ENCODE results near the gene TOP3A. TPM values are rescaled to one million over a fixed set of nuclear protein-coding genes. Genes with fewer than 3 reads are reported as not detected.

The TOP3A gene
- total and polyA plus RNA-seq, 2 of the 13 experiments (the other 11 are each of a cell fraction or from before 2014, with no cell fraction given): 16.9 to 36.8 TPM

DNA sequence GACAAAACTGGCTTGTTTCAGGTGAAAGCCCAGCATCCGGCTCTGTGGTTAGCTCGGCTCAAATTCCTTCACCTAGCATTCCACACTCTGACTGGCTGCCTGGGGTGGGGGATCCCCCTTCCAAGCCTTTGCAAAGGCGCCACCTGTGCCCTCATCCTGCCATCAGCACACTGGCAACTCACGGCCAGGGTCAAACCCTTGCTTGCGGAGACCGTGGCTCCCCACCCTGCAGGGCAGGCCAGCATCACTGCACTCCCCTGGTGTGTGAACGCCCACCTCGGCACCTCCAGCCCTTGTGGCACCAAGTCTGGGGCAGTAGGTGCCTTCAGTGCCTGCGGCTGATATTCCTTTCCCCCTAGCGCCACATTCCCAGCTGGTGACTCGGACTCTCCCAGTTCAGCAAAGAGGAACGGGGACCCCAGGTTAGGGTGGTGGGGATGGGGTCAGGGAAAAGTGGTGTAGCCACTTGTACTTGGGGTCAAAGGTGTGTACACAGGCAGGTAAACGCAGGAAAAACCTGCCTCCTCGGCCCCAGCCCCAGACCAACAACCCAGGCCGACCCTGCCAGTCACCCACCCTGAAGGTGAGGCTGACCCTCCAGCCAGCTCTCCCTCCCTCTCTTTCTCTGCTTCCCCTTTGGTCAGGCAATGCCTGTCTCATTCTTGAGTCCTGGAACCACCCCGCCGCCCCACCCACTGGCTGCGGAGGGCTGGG is 57.4 kb downstream of the TOP3A start (continued):
- TF ChIP-seq RELA (CRISPR knock-in tag; IDR thresholded peaks at IDR 0.05) (no peak), ZNF768 (CRISPR knock-in tag; IDR thresholded peaks at IDR 0.05) (no peak), ZNF44 (CRISPR knock-in tag; IDR thresholded peaks at IDR 0.05) (no peak), ZBTB7A (CRISPR knock-in tag; IDR thresholded peaks at IDR 0.05) (no peak), SIN3B (IDR thresholded peaks at IDR 0.05; ENCODE audit: low read length) (no peak), CAMTA2 (CRISPR knock-in tag; IDR thresholded peaks at IDR 0.05; ENCODE audit: borderline replicate concordance) (no peak), MIXL1 (CRISPR knock-in tag; IDR thresholded peaks at IDR 0.05) (no peak), KDM2A (CRISPR knock-in tag; IDR thresholded peaks at IDR 0.05; ENCODE audit: borderline replicate concordance, low read depth) (0 out of 2 replicates have a peak, but pooled peaks have one; percentile 8), ZNF567 (CRISPR knock-in tag; IDR thresholded peaks at IDR 0.05; ENCODE audit: borderline replicate concordance) (no peak), ZNF577 (CRISPR knock-in tag; IDR thresholded peaks at IDR 0.05; ENCODE audit: borderline replicate concordance, low read depth) (no peak), HNRNPL (IDR thresholded peaks at IDR 0.05; ENCODE audit: low read depth, low read length) (0 out of 2 replicates have a peak, but pooled peaks have one; percentile 60), ARHGAP35 (CRISPR knock-in tag; IDR thresholded peaks at IDR 0.05; ENCODE audit: borderline replicate concordance) (no peak)
- TF ChIP-seq, protein P1, sequence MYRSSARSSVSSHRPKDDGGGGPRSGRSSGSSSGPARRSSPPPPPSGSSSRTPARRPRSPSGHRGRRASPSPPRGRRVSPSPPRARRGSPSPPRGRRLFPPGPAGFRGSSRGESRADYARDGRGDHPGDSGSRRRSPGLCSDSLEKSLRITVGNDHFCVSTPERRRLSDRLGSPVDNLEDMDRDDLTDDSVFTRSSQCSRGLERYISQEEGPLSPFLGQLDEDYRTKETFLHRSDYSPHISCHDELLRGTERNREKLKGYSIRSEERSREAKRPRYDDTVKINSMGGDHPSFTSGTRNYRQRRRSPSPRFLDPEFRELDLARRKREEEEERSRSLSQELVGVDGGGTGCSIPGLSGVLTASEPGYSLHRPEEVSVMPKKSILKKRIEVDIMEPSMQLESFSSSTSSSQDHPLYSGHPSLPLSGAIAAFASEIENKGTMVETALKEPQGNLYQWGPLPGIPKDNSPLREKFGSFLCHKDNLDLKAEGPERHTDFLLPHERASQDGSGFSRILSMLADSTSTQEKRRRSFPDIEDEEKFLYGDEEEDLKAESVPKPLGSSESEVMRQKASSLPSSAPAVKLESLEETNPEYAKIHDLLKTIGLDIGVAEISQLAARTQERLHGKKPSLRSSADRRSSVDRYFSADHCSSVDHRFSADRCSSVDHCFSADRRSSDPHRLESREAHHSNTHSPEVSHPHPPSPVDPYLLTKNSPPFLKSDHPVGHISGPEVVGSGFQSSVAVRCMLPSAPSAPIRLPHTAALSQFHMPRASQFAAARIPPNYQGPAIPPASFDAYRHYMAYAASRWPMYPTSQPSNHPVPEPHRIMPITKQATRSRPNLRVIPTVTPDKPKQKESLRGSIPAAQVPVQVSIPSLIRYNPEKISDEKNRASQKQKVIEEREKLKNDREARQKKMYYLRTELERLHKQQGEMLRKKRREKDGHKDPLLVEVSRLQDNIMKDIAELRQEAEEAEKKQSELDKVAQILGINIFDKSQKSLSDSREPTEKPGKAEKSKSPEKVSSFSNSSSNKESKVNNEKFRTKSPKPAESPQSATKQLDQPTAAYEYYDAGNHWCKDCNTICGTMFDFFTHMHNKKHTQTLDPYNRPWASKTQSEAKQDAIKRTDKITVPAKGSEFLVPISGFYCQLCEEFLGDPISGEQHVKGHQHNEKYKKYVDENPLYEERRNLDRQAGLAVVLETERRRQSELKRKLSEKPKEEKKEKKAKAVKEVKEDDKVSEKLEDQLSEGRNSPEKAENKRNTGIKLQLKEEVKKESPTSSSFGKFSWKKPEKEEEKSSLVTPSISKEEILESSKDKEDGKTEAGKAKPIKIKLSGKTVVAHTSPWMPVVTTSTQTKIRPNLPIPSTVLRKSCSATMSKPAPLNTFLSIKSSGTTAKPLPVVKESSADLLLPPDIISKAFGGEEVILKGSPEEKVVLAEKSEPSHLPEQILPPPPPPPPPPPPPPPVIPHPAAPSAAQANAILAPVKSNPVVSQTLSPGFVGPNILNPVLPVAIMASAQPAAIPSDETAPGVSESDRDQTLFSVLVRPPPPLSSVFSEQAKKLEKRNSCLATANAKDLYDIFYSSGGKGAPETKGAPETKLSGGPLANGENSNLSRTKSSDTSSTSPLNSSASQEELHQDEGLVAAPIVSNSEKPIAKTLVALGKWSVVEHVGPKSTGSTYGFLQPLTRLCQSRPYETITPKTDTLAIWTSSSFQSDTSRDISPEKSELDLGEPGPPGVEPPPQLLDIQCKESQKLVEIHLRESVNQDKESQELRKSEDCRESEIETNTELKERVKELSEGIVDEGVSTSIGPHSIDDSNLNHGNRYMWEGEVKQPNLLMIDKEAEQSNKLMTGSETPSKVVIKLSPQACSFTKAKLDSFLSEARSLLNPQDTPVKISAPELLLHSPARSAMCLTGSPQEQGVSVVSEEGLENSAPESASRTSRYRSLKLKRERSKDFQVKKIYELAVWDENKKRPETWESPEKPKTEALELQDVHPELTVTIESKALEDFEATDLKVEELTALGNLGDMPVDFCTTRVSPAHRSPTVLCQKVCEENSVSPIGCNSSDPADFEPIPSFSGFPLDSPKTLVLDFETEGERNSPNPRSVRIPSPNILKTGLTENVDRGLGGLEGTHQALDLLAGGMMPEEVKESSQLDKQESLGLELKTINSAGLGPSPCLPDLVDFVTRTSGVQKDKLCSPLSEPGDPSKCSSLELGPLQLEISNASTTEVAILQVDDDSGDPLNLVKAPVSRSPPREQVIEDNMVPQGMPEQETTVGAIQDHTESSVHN (CRISPR knock-in tag; IDR thresholded peaks at IDR 0.05): no peak
- TF ChIP-seq, protein P2, sequence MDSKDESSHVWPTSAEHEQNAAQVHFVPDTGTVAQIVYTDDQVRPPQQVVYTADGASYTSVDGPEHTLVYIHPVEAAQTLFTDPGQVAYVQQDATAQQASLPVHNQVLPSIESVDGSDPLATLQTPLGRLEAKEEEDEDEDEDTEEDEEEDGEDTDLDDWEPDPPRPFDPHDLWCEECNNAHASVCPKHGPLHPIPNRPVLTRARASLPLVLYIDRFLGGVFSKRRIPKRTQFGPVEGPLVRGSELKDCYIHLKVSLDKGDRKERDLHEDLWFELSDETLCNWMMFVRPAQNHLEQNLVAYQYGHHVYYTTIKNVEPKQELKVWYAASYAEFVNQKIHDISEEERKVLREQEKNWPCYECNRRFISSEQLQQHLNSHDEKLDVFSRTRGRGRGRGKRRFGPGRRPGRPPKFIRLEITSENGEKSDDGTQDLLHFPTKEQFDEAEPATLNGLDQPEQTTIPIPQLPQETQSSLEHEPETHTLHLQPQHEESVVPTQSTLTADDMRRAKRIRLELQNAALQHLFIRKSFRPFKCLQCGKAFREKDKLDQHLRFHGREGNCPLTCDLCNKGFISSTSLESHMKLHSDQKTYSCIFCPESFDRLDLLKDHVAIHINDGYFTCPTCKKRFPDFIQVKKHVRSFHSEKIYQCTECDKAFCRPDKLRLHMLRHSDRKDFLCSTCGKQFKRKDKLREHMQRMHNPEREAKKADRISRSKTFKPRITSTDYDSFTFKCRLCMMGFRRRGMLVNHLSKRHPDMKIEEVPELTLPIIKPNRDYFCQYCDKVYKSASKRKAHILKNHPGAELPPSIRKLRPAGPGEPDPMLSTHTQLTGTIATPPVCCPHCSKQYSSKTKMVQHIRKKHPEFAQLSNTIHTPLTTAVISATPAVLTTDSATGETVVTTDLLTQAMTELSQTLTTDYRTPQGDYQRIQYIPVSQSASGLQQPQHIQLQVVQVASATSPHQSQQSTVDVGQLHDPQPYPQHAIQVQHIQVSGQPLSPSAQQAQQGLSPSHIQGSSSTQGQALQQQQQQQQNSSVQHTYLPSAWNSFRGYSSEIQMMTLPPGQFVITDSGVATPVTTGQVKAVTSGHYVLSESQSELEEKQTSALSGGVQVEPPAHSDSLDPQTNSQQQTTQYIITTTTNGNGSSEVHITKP (CRISPR knock-in tag; IDR thresholded peaks at IDR 0.05; ENCODE audit: low read depth): no peak
- TF ChIP-seq, protein P3, sequence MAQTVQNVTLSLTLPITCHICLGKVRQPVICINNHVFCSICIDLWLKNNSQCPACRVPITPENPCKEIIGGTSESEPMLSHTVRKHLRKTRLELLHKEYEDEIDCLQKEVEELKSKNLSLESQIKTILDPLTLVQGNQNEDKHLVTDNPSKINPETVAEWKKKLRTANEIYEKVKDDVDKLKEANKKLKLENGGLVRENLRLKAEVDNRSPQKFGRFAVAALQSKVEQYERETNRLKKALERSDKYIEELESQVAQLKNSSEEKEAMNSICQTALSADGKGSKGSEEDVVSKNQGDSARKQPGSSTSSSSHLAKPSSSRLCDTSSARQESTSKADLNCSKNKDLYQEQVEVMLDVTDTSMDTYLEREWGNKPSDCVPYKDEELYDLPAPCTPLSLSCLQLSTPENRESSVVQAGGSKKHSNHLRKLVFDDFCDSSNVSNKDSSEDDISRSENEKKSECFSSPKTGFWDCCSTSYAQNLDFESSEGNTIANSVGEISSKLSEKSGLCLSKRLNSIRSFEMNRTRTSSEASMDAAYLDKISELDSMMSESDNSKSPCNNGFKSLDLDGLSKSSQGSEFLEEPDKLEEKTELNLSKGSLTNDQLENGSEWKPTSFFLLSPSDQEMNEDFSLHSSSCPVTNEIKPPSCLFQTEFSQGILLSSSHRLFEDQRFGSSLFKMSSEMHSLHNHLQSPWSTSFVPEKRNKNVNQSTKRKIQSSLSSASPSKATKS (CRISPR knock-in tag; IDR thresholded peaks at IDR 0.05): no peak

Measured in HepG2 (cell line).